Right lobe of liver (tissue), 6 donors: ENCODE measurements around the gene BTLA. TPM values are rescaled to one million over a fixed set of nuclear protein-coding genes. Genes with fewer than 3 reads are reported as not detected.

Experiments used
- ATAC-seq, 4 donors: fragments of 200-7000 bp; cut with Tn5 transposase; one replicate each; pipeline ENCODE4 v1.9.1; 2020; ENCODE audit warnings: mild to moderate bottlenecking in 4 of 4, moderate library complexity in 4 of 4
- DNase-seq, 3 donors: peaks; one replicate each; pipeline ENCODE4 v3.0.0-alpha.2; 2020
- H3K27ac ChIP-seq, 3 donors: fragments of 200-600 bp; one replicate each; pipeline ENCODE4 v1.8.0; 2022
- H3K27me3 ChIP-seq, 2 donors: fragments of 200-600 bp; one replicate each; pipeline ENCODE4 v1.8.0; 2022
- H3K36me3 ChIP-seq, 4 donors: fragments of 200-600 bp; sonication (generic) in 1 of 4; one replicate each; pipeline versions ENCODE4 v1.5.1 to v1.8.0; 2017 to 2022; ENCODE audit warnings: control low read depth in 1 of 4
- H3K4me1 ChIP-seq, 4 donors: fragments of 200-600 bp; sonication (generic) in 1 of 4; one replicate each; pipeline versions ENCODE4 v1.5.1 to v1.8.0; 2017 to 2022; ENCODE audit warnings: control low read depth in 1 of 4
- H3K4me3 ChIP-seq, 3 donors: fragments of 200-600 bp; one replicate each; pipeline ENCODE4 v1.8.0; 2022
- H3K9me3 ChIP-seq, 4 donors: fragments of 200-600 bp; sonication (generic) in 1 of 4; one replicate each; pipeline versions ENCODE4 v1.5.1 to v1.8.0; 2017 to 2022; ENCODE audit warnings: control low read depth in 1 of 4
- POLR2A ChIP-seq: fragments of 450-650 bp; IDR thresholded peaks from one replicate; pipeline ENCODE4 v1.6.1; 2017; ENCODE audit warnings: antibody characterized with exemption, mild to moderate bottlenecking
- WGBS: methylation state at CpG from one replicate; pipeline ENCODE4 v1.1.6; 2018; ENCODE audit warnings: low coverage, low lambda C conversion rate; ENCODE audit not compliant: insufficient coverage; ENCODE audit errors: missing lambda C conversion rate; 5-methylcytosine and 5-hydroxymethylcytosine counted together
- intact Hi-C, 2 donors: fragments of 100-400 bp; cut with DNase I; formaldehyde crosslinking; loops; one replicate each; pipeline versions ENCODE4 v1.11.2 to v1.14.1; 2022
- total RNA-seq, 6 experiments: library from RNA; depleted of rRNA in 2 of 6; stranded (reverse); fragments of >200 nt in 2 of 6; fragmentation: NEBNext Ultra II Directional in 3 of 6; extraction: Animal tissue kit (Norgen Biotek cat#: 25700) in 3 of 6; gene quantifications; one replicate each; pipeline versions ENCODE4 v1.1.0 to v1.2.4, GENCODE V29; 2016 to 2023
- TF ChIP-seq, protein P1 (sequence below), 4 donors: fragments of 200-600 bp in 3 of 4; fragments of 450-650 bp in 1 of 4; IDR thresholded peaks; one replicate each; pipeline versions ENCODE4 v1.5.1 to v1.8.0; 2016 to 2022; ENCODE audit warnings: antibody characterized with exemption in 4 of 4, mild to moderate bottlenecking in 2 of 4
- donor health status: DM: no; HTN: yes; CAD: no.
- donor health status: DM: no; HTN: no; CAD: no.
- donor health status: DM: no; HTN: no; CAD: no.
- donor health status: DM: no; HTN: yes; CAD: no.
- donor health status: DM: no; HTN: yes; CAD: no.

The BTLA gene
- total RNA-seq, 6 experiments from 2014 or later = 0.24 to 0.61 (median 0.36) TPM; not detected in 2

DNA sequence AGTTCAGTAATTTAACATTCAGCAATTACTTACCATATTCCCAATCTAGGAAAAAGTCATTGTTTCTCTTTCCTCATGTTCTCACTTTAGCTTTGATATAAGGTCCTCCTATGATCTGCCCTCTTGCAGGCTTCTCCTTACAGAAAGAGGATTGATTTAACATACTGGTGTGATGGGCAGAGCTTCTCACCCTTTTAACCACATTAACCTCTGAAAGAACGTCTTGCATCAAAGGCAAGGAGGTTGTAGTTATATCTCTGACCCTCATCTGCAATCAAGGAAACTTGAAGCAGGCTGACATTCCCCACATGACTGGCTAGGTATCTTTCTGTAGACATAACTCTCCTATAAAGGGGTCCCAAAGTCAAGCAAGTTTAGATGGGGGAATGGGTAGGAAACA, 39.5 kb downstream of the BTLA start:
- no peaks in the 10 kb centered on the region for H3K27me3 ChIP-seq
- intact Hi-C loops = no loop called here
- ATAC-seq (no peak), DNase-seq (no peak)
- 0% methylated on average over 1 of the region's 1 CpG for WGBS
- no peaks in the 10 kb centered on the region for H3K36me3 ChIP-seq
- no peaks in the 10 kb centered on the region for H3K9me3 ChIP-seq
- TF ChIP-seq, protein P1, sequence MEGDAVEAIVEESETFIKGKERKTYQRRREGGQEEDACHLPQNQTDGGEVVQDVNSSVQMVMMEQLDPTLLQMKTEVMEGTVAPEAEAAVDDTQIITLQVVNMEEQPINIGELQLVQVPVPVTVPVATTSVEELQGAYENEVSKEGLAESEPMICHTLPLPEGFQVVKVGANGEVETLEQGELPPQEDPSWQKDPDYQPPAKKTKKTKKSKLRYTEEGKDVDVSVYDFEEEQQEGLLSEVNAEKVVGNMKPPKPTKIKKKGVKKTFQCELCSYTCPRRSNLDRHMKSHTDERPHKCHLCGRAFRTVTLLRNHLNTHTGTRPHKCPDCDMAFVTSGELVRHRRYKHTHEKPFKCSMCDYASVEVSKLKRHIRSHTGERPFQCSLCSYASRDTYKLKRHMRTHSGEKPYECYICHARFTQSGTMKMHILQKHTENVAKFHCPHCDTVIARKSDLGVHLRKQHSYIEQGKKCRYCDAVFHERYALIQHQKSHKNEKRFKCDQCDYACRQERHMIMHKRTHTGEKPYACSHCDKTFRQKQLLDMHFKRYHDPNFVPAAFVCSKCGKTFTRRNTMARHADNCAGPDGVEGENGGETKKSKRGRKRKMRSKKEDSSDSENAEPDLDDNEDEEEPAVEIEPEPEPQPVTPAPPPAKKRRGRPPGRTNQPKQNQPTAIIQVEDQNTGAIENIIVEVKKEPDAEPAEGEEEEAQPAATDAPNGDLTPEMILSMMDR (IDR thresholded peaks at IDR 0.05) = no peak
- TF ChIP-seq POLR2A = no peak
- H3K27ac ChIP-seq = no peak overlapping the region
- H3K4me1 ChIP-seq = no peaks in the 10 kb centered on the region
- no peak overlapping the region for H3K4me3 ChIP-seq

DNA sequence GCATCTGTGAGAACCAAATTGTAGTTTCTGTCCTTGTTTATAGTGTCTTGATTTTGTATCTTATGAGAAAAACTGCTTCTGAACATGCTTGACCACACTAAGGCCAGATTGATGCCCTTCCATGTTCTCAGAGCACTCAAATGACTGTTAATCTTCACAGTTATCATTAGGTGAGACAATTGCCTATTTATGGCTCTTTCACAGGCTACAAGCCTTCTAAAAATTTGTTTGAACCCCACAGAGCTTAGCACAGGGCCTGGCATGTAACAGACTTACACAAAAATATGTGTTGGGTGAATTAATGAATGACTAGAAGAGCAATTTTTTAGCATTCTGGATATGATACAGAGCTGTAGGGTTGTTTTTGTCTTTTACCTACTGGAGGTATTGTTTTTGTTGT, 43.1 kb downstream of the BTLA start:
- TF ChIP-seq, protein P1 (IDR thresholded peaks at IDR 0.05) = no peak
- no peak for TF ChIP-seq POLR2A
- intact Hi-C loops = no loop called here

DNA sequence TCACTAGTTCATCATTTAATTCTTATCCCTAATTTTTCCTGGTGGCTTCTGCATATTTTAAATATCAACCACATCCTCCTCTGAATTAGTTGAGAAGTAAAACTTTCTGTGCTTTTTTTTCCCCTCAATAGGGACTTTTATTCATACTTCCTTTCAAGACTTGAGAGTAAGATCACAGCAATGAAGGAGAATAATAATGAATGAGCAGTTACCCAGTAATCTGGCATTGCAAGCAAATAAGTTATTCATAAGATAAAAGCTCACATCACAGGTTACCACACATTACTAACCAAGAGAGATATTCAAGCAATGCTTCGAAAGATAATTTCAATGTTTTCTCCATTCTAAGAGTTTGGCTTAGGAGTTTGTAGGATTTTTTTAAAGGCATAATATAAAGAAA, 50.3 kb downstream of the BTLA start:
- DNase-seq = no peak
- 8% methylated on average over 1 of the region's 1 CpG for WGBS

More for the DNA sequence above, 43.1 kb downstream of the BTLA start:
- no peaks in the 10 kb centered on the region for H3K36me3 ChIP-seq
- no peaks in the 10 kb centered on the region for H3K27me3 ChIP-seq
- DNase-seq = no peak
- ATAC-seq = no peak
- no peaks in the 10 kb centered on the region for H3K9me3 ChIP-seq
- no peak overlapping the region for H3K4me3 ChIP-seq
- H3K4me1 ChIP-seq = no peaks in the 10 kb centered on the region
- H3K27ac ChIP-seq = no peak overlapping the region

DNA sequence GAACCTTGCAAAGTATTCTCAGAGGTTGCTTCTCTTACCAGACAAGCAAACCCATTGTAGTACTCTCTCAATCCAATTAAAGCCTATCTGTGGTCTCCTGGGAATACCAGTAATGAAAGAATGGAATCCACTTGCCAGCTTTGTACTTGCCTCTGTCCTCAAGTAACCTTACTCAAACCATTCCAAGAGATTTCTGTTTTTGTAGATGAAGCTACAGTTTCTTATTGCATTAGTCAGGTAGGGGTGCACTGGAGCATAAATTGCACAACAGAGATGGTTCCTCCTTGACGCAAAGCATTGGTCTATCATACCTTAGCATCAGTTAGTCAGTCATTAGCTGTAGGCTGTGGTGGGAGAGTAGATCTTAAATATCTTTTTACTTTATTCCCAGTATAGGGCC, 52.9 kb downstream of the BTLA start:
- H3K36me3 ChIP-seq = no peaks in the 10 kb centered on the region
- DNase-seq = no peak
- ATAC-seq = no peak
- H3K4me1 ChIP-seq = no peaks in the 10 kb centered on the region
- H3K4me3 ChIP-seq = no peak overlapping the region
- 33% methylated on average over 1 of the region's 1 CpG for WGBS
- H3K27ac ChIP-seq = no peak overlapping the region
- intact Hi-C loops = no loop called here
- no peaks in the 10 kb centered on the region for H3K9me3 ChIP-seq
- TF ChIP-seq, protein P1 (IDR thresholded peaks at IDR 0.05) = no peak
- no peak for TF ChIP-seq POLR2A
- H3K27me3 ChIP-seq = no peaks in the 10 kb centered on the region

More for the DNA sequence above, 50.3 kb downstream of the BTLA start:
- TF ChIP-seq, protein P1 (IDR thresholded peaks at IDR 0.05) = no peak
- TF ChIP-seq POLR2A = no peak
- Histone ChIP-seq H3K27me3 (no peaks in the 10 kb centered on the region), H3K27ac (no peak overlapping the region), H3K36me3 (no peaks in the 10 kb centered on the region), H3K4me3 (no peak overlapping the region), H3K4me1 (no peaks in the 10 kb centered on the region), H3K9me3 (no peaks in the 10 kb centered on the region)
- no peak for ATAC-seq
- intact Hi-C loops = no loop called here

DNA sequence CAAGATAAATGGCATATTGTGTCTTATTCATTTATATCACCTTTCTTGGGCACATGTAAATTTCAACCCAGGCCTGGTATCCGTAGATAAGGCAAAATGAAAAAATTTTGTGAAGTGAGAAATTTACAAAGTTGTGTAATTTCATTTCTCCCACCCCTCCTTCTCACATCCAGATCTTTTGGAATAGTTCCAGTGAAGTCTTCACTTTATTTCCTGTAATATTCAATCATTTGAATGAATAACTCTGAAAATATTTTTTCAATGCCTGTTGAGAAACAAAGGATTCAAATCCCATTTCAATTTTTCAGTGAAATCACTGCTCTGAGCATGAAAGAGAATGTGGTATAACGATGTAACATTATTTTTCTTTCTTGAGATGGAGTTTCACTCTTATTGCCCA, 53.4 kb downstream of the BTLA start:
- no peaks in the 10 kb centered on the region for H3K9me3 ChIP-seq
- no peaks in the 10 kb centered on the region for H3K4me1 ChIP-seq
- H3K27me3 ChIP-seq = no peaks in the 10 kb centered on the region
- 37% methylated on average over 2 of the region's 2 CpGs for WGBS
- H3K27ac ChIP-seq = no peak overlapping the region
- H3K4me3 ChIP-seq = no peak overlapping the region
- H3K36me3 ChIP-seq = no peaks in the 10 kb centered on the region
- intact Hi-C loops = no loop called here
- ATAC-seq (no peak), DNase-seq (no peak)
- TF ChIP-seq POLR2A = no peak
- TF ChIP-seq, protein P1 (IDR thresholded peaks at IDR 0.05) = no peak
